Limb (tissue), 2 donors: ENCODE data around the gene LIPA.
A peak's percentile ranks its signal among the peaks of the same experiment; 100 is the strongest.
"Not testable (repeated sequence)": the region's sequence is repeated elsewhere in the genome, so short reads cannot be mapped to it uniquely, and the experiment has no call there.

Source experiments
- DNase-seq, 2 donors: peaks; one replicate each; pipeline ENCODE4 v3.0.0-alpha.2; 2016; ENCODE audit errors: extremely low spot score in 2 of 2

Gene LIPA

GRCh38 chr10:89251409-89252224 lies at the start of gene LIPA:
Gene LIPA (minus strand): TSS chr10:89251775. CDS start chr10:89247648, 4,127 bp downstream.
- DNase-seq = peak; percentile 94 to 95

- DNase-seq = no peak
Measured at GRCh38 chr10:89301232-89301631, 49.7 kb upstream of the LIPA start.

- DNase-seq = no peak
Measured at GRCh38 chr10:89299031-89299430, 47.5 kb upstream of the LIPA start.

GRCh38 chr10:89297791-89298190 lies 46.2 kb upstream of the LIPA start:
- no peak for DNase-seq

GRCh38 chr10:89297356-89297755 lies 45.8 kb upstream of the LIPA start:
- DNase-seq = no peak

- DNase-seq = no peak
Measured at GRCh38 chr10:89296220-89296648, 44.7 kb upstream of the LIPA start.

- DNase-seq = no peak
Measured at GRCh38 chr10:89295597-89295996, 44.0 kb upstream of the LIPA start.

GRCh38 chr10:89294721-89295239 lies 43.2 kb upstream of the LIPA start:
- no peak for DNase-seq

- not testable (repeated sequence) for DNase-seq
Measured at GRCh38 chr10:89285303-89285702, 33.7 kb upstream of the LIPA start.

GRCh38 chr10:89284711-89285110 lies 33.1 kb upstream of the LIPA start:
- not testable (repeated sequence) for DNase-seq

- DNase-seq = peak; percentile 49 to 77
Measured at GRCh38 chr10:89283936-89284475, 32.4 kb upstream of the LIPA start.

- DNase-seq = peak in 1 of 2 donors; percentile 46
Measured at GRCh38 chr10:89283025-89283935, 31.7 kb upstream of the LIPA start.

GRCh38 chr10:89281606-89282395 lies 30.2 kb upstream of the LIPA start:
- no peak for DNase-seq

- DNase-seq = no peak
Measured at GRCh38 chr10:89280508-89280907, 28.9 kb upstream of the LIPA start.

GRCh38 chr10:89279421-89279869 lies 27.9 kb upstream of the LIPA start:
- DNase-seq = peak in 1 of 2 donors; percentile 59

GRCh38 chr10:89278900-89279392 lies 27.4 kb upstream of the LIPA start:
- no peak for DNase-seq

GRCh38 chr10:89278034-89278535 lies 26.5 kb upstream of the LIPA start:
- DNase-seq = peak in 1 of 2 donors; percentile 74

GRCh38 chr10:89275383-89275782 lies 23.8 kb upstream of the LIPA start:
- DNase-seq = no peak

- no peak for DNase-seq
Measured at GRCh38 chr10:89274928-89275327, 23.4 kb upstream of the LIPA start.

- DNase-seq = no peak
Measured at GRCh38 chr10:89273680-89274079, 22.1 kb upstream of the LIPA start.
